ENCODE results near the gene HSD11B2. TPM values are rescaled to one million over a fixed set of nuclear protein-coding genes. Genes with fewer than 3 reads are reported as not detected.

The HSD11B2 gene
- total and polyA plus RNA-seq, 10 donors: 0.85 to 18.3 (median 4.2) TPM

DNA sequence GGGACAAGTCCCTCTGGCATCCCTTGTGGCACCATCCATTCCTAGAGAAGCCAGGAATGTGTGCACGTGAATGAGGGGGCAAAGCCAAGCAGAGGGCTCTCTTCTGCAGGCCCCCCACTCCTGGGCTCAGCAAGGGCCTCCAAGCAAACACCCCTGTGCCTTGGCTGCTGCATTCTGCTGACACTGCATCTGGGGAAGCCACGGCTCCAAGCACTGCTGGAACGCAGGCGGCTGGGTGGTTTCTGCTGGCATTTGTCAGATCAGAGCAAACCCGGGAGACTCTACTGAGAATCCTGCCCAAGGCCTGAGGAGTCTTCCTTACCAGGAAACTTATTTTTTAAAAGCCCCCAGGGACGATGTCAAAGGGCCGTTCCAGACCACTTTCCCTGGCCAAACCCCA, 26.7 kb downstream of the HSD11B2 start:
- TF ChIP-seq POLR2A (IDR thresholded peaks at IDR 0.05) (no peak), POLR2AphosphoS5 (IDR thresholded peaks at IDR 0.05) (no peak)
- TF ChIP-seq, protein P1, sequence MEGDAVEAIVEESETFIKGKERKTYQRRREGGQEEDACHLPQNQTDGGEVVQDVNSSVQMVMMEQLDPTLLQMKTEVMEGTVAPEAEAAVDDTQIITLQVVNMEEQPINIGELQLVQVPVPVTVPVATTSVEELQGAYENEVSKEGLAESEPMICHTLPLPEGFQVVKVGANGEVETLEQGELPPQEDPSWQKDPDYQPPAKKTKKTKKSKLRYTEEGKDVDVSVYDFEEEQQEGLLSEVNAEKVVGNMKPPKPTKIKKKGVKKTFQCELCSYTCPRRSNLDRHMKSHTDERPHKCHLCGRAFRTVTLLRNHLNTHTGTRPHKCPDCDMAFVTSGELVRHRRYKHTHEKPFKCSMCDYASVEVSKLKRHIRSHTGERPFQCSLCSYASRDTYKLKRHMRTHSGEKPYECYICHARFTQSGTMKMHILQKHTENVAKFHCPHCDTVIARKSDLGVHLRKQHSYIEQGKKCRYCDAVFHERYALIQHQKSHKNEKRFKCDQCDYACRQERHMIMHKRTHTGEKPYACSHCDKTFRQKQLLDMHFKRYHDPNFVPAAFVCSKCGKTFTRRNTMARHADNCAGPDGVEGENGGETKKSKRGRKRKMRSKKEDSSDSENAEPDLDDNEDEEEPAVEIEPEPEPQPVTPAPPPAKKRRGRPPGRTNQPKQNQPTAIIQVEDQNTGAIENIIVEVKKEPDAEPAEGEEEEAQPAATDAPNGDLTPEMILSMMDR (IDR thresholded peaks at IDR 0.05 in 8 of 11, conservative IDR thresholded peaks at IDR 0.05 in 3 of 11): no peak
- peaks cover 49 to 100% (median 76%) of the 10 kb centered on the region in 6 donors for H3K4me1 ChIP-seq
- peaks cover 0 to 93% (median 14%) of the 10 kb centered on the region in 6 donors for H3K36me3 ChIP-seq
- 75 to 88% (median 81%) methylated on average over 3 to 7 of the region's 7 CpGs for WGBS, 5 donors
- no peaks in the 10 kb centered on the region for H3K27me3 ChIP-seq (replicated peaks in 1 of 7)
- no peak for DNase-seq
- intact Hi-C loops (cut with DNase I; ENCODE audit: low total_unique reads): no loop called here
- H3K9me3 ChIP-seq: no peaks in the 10 kb centered on the region
- H3K27ac ChIP-seq: peak overlapping the region in 7 of 8 donors; percentile 69 to 85 (median 83)
- H3K4me3 ChIP-seq: no peak overlapping the region

DNA sequence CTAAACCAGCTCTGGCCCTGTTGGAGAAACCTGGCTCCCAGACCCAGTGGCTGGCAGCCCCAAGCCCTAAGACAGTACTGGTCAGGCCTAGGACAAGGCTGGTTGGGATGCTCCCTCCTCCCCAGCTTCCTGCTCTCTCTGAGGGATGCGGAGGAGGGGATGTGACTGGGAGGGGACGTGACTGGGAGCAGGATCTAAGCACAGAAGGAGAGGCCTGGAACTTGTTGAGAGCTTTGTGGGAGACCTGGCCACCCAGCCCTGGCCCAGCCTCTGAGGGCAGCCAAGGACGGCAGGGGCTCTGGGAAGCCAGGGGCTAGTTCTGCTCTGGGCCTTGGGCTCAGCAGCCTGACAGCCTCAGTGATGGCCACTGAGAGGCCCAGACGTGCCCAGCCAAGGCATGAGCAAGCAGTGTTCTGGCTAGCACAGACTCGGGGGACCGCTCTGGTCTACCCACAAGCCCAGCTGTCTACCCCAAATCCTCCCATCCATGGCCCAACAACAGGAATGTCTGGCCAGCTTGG, 27.3 kb downstream of the HSD11B2 start:
- Histone ChIP-seq H3K4me3 (no peak overlapping the region), H3K4me1 (peaks cover 47 to 100% (median 76%) of the 10 kb centered on the region in 6 donors), H3K27ac (peak overlapping the region; percentile 59 to 85 (median 82)), H3K36me3 (peaks cover 0 to 93% (median 9%) of the 10 kb centered on the region in 6 donors), H3K9me3 (no peaks in the 10 kb centered on the region), H3K27me3 (replicated peaks in 1 of 7) (no peaks in the 10 kb centered on the region)
- TF ChIP-seq, protein P1 (IDR thresholded peaks at IDR 0.05 in 8 of 11, conservative IDR thresholded peaks at IDR 0.05 in 3 of 11): no peak
- peak; percentile 25 to 51 (median 41) for TF ChIP-seq POLR2AphosphoS5 (IDR thresholded peaks at IDR 0.05)
- DNase-seq: no peak
- intact Hi-C loops (cut with DNase I; ENCODE audit: low total_unique reads): no loop called here
- 76 to 92% (median 78%) methylated on average over 6 of the region's 6 CpGs for WGBS, 5 donors

DNA sequence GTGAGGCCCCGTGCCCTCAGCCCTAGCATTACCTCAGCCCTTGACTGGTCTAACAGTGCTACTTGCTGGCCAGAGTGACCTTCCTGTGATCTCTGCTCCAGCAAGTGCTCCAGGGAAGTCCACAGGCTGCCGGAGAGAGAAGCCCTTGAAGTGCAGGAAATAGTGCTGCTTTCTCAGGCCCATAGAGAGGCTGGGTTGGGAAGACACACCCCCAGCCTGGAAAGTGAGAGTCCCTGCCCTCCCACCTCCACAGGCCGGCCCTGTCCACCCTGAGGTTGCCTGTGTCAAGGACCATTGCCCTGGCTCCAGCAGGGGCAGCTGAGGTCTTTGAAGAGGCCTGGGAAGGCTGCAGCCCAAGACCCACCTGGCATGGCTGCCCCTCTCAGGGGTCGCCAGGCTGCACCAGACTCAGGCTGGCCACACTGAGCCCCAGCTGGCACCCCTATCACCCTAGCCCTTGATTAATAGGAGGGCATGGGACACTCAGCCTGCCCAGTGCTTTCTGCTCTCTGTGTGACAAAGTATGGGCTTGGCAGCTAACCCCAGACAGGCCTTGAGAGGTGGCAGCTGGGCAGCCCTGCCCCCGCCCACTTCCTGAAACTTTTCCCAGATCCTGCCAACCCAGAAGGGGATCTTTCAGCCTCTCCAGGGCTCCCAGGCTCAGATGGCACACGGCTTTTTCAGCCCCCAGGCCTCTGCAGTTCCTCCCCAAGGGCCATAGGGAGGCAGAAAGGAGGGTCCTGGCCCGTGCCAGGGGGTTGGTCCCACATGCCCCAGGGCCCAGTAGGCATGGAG, 28.3 kb downstream of the HSD11B2 start:
- intact Hi-C loops (cut with DNase I; ENCODE audit: low total_unique reads): no loop called here
- H3K4me1 ChIP-seq: peaks cover 47 to 100% (median 84%) of the 10 kb centered on the region in 6 donors
- H3K9me3 ChIP-seq: no peaks in the 10 kb centered on the region
- WGBS, 5 donors: 39 to 94% (median 66%) methylated on average over 3 to 7 of the region's 7 CpGs
- TF ChIP-seq POLR2AphosphoS5 (IDR thresholded peaks at IDR 0.05) (peak in 2 of 3 donors; percentile 58 to 65), POLR2A (IDR thresholded peaks at IDR 0.05) (no peak)
- TF ChIP-seq, protein P1 (IDR thresholded peaks at IDR 0.05 in 8 of 11, conservative IDR thresholded peaks at IDR 0.05 in 3 of 11): no peak
- H3K4me3 ChIP-seq: peak overlapping the region in 1 of 8 donors; percentile 2
- H3K27me3 ChIP-seq (replicated peaks in 1 of 7): no peaks in the 10 kb centered on the region
- peaks cover 0 to 93% (median 5%) of the 10 kb centered on the region in 6 donors for H3K36me3 ChIP-seq
- peak overlapping the region; percentile 69 to 85 (median 82) for H3K27ac ChIP-seq
- DNase-seq: no peak

DNA sequence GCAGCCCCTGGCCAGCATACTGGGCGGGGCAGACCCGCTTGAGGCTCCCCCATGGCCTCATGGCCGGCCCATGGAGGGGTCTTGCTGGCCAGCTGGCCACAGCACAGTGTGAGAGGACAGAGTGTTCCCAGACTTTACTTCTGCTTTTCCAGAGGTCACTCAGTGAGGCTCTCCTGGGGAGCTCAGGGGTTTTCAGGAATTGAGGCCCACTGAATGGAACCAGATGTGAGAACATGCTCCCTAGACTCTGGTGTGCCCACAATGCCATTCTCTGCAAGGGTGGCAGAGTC, 28.9 kb downstream of the HSD11B2 start:
- intact Hi-C loops (cut with DNase I; ENCODE audit: low total_unique reads): loop anchor here (5.0 kb wide), 1 partner anchor 33 kb away; no protein-coding TSS in a partner anchor
- peak overlapping the region; percentile 69 to 85 (median 82) for H3K27ac ChIP-seq
- no peak for DNase-seq
- H3K4me1 ChIP-seq: peaks cover 47 to 100% (median 88%) of the 10 kb centered on the region in 6 donors
- TF ChIP-seq POLR2AphosphoS5 (IDR thresholded peaks at IDR 0.05) (peak in 1 of 3 donors; percentile 45), POLR2A (IDR thresholded peaks at IDR 0.05) (no peak)
- H3K9me3 ChIP-seq: no peaks in the 10 kb centered on the region
- peaks cover 0 to 90% (median 5%) of the 10 kb centered on the region in 6 donors for H3K36me3 ChIP-seq
- H3K27me3 ChIP-seq (replicated peaks in 1 of 7): no peaks in the 10 kb centered on the region
- WGBS, 5 donors: 52 to 73% (median 62%) methylated on average over 3 of the region's 3 CpGs
- H3K4me3 ChIP-seq: no peak overlapping the region

All from spleen (tissue), 11 donors.